HG02852 (cell line): ENCODE results near the gene FANCI.

Experiments
- ATAC-seq: cut with Tn5 transposase; IDR thresholded peaks from one replicate; pipeline ENCODE4 v1.9.1; 2021; ENCODE audit warnings: mild to moderate bottlenecking, moderate library complexity; ENCODE audit not compliant: unreplicated experiment

Gene FANCI

DNA sequence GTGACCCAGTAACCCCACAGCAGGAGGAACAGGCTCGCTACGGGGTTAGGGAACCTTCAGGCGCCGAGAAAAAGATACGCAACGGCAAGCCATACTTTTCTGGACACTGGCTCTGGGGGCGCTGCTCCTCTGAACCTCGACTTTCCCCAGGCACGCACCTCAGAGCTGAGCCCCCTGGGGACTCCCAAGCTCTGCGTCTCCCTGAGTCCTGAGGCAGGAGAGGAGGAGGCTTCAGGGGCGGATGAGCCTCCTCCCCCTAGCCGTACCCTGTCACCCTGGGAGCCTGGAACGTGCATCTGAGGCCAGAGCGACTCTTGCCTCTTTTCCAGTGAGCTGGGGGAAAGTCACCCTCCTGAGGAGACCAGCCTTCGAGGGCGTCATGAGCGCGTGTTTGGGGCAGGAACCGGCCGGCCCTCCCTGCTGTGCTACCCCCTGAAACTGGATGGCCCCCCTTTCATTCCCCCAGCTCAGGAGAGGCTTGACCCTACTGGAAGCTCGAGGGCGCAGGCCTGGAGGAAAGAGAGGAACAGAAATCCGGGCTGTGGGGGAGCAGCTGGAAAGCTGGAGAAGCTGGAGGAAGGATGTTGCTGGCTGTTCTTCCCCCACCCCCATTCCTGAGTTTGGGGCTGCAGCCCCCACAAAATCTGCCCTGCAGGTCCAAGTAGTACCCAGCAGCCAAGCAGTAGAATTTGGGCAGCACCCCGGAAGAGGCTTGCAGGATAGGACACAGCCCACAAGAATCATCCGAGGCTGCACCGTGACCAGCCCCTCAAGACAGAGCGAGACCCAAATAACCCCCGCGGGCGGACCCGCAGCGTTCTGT lies 115.9 kb downstream of the FANCI start:
- no peak for ATAC-seq

- no peak for ATAC-seq
Measured at GRCh38 chr15:89360294-89360971, 116.7 kb downstream of the FANCI start.

DNA sequence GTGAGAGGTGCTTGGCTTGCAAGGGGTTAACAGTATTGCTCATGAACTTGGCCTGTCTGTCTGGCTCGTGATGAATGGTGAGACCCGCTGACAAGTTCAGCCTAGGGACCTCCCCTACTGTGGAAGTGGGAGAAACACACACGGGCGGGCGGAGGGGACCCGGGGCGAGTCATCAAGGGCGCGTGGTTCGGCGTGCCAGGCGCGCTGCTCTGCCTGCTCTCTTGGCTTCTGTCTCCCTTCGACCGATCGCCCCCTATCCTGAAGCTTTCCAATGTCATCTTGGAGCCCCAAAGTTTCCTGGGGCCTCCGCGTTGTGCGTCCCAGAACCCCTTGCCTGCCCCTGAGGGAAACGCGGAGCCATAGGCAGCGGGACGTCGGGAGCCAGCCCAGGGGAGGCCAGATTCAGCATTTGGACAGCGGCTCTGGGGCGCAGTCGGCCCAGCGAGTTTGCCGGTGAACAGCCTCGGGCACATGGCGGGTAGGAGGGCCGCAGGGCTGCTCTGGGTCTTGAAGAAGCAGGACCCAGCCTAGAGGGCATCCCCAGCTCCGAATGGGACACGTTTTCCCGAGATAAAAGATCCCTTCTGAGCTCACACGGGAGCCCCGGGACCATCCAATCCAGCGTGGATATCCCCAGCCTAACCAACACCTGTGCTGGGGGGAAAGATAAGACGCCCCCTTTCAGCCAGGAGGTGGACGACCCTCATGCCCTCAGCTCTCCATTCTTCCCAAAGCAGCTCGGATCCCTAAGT lies 117.8 kb downstream of the FANCI start:
- no peak for ATAC-seq

DNA sequence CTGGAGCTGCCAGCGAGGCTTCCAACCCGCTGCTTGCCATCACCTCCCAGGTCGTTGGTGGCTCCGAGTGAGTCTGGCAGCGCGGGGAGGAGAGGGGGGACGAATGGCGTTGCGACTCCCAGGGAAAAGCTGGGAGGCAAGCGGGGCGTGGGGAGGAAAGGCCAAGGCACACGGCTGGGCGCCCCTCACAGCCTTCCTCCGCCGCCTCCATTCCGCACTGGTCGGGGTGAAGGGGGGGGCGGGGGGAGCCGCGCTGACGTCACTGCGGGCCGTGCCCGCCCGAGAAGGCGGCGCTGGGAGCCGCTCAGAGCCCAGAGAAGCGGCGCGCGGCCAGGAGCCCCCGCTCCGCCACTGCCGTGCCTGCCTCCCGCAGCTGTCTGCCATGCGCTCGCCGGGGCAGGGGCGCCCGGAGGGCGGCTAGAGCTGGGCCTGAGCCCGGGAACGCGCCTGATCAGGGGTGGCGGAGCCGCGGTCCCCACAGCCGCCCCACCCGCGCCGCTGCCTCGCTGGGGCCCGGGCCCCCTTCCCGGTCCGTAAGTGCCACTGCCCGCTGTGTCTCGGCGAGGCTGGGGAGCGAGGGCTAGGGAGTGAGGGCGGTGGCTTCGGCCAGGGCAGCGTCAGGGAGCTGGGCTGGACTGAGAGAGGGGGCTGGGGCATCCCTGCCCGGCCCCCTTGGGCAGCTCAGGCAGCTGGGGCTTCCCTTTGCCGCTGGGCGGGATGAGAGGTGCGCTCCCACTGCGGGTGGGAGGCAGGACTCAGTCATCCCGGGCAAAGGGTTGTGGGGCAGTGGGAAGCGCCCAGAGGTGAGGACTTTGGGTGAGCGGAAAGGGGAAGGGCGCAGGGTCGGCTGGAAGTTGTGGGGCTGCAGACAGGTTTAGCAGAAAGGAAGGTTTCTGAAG lies 118.7 kb downstream of the FANCI start:
- no peak for ATAC-seq

DNA sequence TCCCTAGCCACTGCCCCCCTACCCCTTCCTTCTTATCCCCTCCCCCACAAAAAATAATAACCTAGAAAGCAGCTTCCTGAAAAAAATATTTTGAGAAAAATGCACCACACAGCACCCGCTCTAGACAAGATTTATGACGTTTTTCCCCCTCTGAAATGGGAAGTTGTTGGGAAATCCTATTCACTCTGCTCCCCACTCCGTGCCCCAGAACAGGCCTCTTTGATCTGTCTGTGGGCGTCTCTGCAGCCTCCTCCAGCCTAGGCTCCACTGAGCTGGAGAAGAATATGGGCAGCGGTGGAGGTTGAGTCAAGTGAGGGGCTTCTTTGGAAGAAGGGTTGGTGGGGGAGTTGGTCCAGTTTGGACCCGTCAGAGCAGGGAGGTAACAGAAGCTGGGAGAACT lies 119.4 kb downstream of the FANCI start:
- no peak for ATAC-seq

GRCh38 chr15:89363770-89364169 lies 120.0 kb downstream of the FANCI start:
- ATAC-seq, result no peak

- no peak for ATAC-seq
Measured at GRCh38 chr15:89364341-89364740, 120.6 kb downstream of the FANCI start.

GRCh38 chr15:89364741-89365450 lies 121.1 kb downstream of the FANCI start:
- ATAC-seq, result no peak

GRCh38 chr15:89365462-89366065 lies 121.8 kb downstream of the FANCI start:
- ATAC-seq, result no peak
